H9 (cell line): ENCODE results near the gene ABCB11. TPM values are rescaled to one million over a fixed set of nuclear protein-coding genes. Genes with fewer than 3 reads are reported as not detected.

Source experiments
- DNase-seq: peaks from one replicate; pipeline ENCODE4 v3.0.0-alpha.2; 2017
- H2AFZ ChIP-seq: one replicate; pipeline ENCODE4 v1.6.1; 2013; ENCODE audit warnings: mild to moderate bottlenecking, low read length, control low read depth, moderate library complexity
- H2AK5ac ChIP-seq: 2 replicates; pipeline ENCODE4 v1.6.1; 2013; ENCODE audit warnings: low read length, control low read depth, mixed read lengths; ENCODE audit not compliant: insufficient read length
- H2BK120ac ChIP-seq: one replicate; pipeline ENCODE4 v1.6.1; 2013; ENCODE audit warnings: low read depth, mild to moderate bottlenecking, low read length, control low read depth, inconsistent platforms; ENCODE audit not compliant: poor library complexity, severe bottlenecking
- H2BK12ac ChIP-seq: 2 replicates; pipeline ENCODE4 v1.6.1; 2013; ENCODE audit warnings: low read length, control low read depth, mixed read lengths, low read depth; ENCODE audit not compliant: insufficient read length
- H2BK15ac ChIP-seq: 2 replicates; pipeline ENCODE4 v1.6.1; 2013; ENCODE audit warnings: low read depth, low read length, control low read depth
- H2BK20ac ChIP-seq: one replicate; pipeline ENCODE4 v1.6.1; 2013; ENCODE audit warnings: low read depth, mild to moderate bottlenecking, low read length, control low read depth, inconsistent platforms; ENCODE audit not compliant: poor library complexity, severe bottlenecking
- H2BK5ac ChIP-seq: 2 replicates; pipeline ENCODE4 v1.6.1; 2013; ENCODE audit warnings: low read length, control low read depth, mixed read lengths; ENCODE audit not compliant: insufficient read length
- H3K14ac ChIP-seq: 2 replicates; pipeline ENCODE4 v1.6.1; 2013; ENCODE audit warnings: low read length, control low read depth; ENCODE audit not compliant: insufficient read depth
- H3K18ac ChIP-seq: 2 replicates; pipeline ENCODE4 v1.6.1; 2013; ENCODE audit warnings: low read depth, mild to moderate bottlenecking, mixed read lengths, low read length, control low read depth; ENCODE audit not compliant: insufficient read length
- H3K23ac ChIP-seq: 2 replicates; pipeline ENCODE4 v1.6.1; 2013; ENCODE audit warnings: low read length, control low read depth, mixed read lengths, low read depth; ENCODE audit not compliant: insufficient read length
- H3K23me2 ChIP-seq: 2 replicates; pipeline ENCODE4 v1.6.1; 2013; ENCODE audit warnings: low read depth, mild to moderate bottlenecking, mixed read lengths, low read length, control low read depth; ENCODE audit not compliant: insufficient read length, poor library complexity, severe bottlenecking
- H3K27ac ChIP-seq: 2 replicates; pipeline ENCODE4 v1.5.1; 2013; ENCODE audit warnings: low read length, control low read depth, mixed read lengths, low read depth; ENCODE audit not compliant: insufficient read length
- H3K27me3 ChIP-seq: 2 replicates; pipeline ENCODE4 v1.6.1; 2013; ENCODE audit warnings: low read length, control low read depth, inconsistent platforms; ENCODE audit not compliant: insufficient read depth
- H3K4ac ChIP-seq: 2 replicates; pipeline ENCODE4 v1.6.1; 2013; ENCODE audit warnings: low read depth, mild to moderate bottlenecking, control low read depth, inconsistent platforms, low read length, moderate library complexity
- H3K4me1 ChIP-seq: 2 replicates; pipeline ENCODE4 v1.6.1; 2013; ENCODE audit warnings: low read length, control low read depth, inconsistent platforms; ENCODE audit not compliant: insufficient read depth
- H3K4me2 ChIP-seq: 2 replicates; pipeline ENCODE4 v1.6.1; 2013; ENCODE audit warnings: low read length, control low read depth, mixed read lengths; ENCODE audit not compliant: insufficient read length, insufficient read depth
- H3K56ac ChIP-seq: 2 replicates; pipeline ENCODE4 v1.6.1; 2013; ENCODE audit warnings: low read depth, mild to moderate bottlenecking, mixed read lengths, low read length, control low read depth; ENCODE audit not compliant: insufficient read length
- H3K79me1 ChIP-seq: 2 replicates; pipeline ENCODE4 v1.6.1; 2013; ENCODE audit warnings: low read depth, mild to moderate bottlenecking, moderate library complexity, low read length, control low read depth, inconsistent platforms; ENCODE audit not compliant: insufficient read depth, poor library complexity, severe bottlenecking
- H3K79me2 ChIP-seq: 2 replicates; pipeline ENCODE4 v1.6.1; 2013; ENCODE audit warnings: low read length, control low read depth, inconsistent platforms; ENCODE audit not compliant: insufficient read depth
- H3K9ac ChIP-seq: 2 replicates; pipeline ENCODE4 v1.6.1; 2013; ENCODE audit warnings: low read length, control low read depth, mixed read lengths; ENCODE audit not compliant: insufficient read length; ENCODE audit errors: extremely low read depth
- H3K9me3 ChIP-seq: one replicate; pipeline ENCODE4 v1.6.1; 2013; ENCODE audit warnings: low read depth, low read length, inconsistent platforms; ENCODE audit not compliant: control insufficient read depth
- H3T11ph ChIP-seq: one replicate; pipeline ENCODE4 v1.6.1; 2013; ENCODE audit warnings: mild to moderate bottlenecking, low read length, control low read depth, inconsistent platforms
- H4K20me1 ChIP-seq: one replicate; pipeline ENCODE4 v1.6.1; 2013; ENCODE audit not compliant: control insufficient read depth, insufficient read length, insufficient read depth
- H4K5ac ChIP-seq: 2 replicates; pipeline ENCODE4 v1.6.1; 2013; ENCODE audit warnings: low read depth, mild to moderate bottlenecking, mixed read lengths, low read length, control low read depth; ENCODE audit not compliant: insufficient read length
- H4K8ac ChIP-seq: replicated peaks from 2 replicates; pipeline ENCODE4 v1.6.1; 2013; ENCODE audit warnings: low read length, control low read depth, mixed read lengths, low read depth; ENCODE audit not compliant: insufficient read length
- H4K91ac ChIP-seq: 2 replicates; pipeline ENCODE4 v1.6.1; 2013; ENCODE audit warnings: low read depth, mild to moderate bottlenecking, moderate library complexity, mixed read lengths, low read length, control low read depth; ENCODE audit not compliant: insufficient read length
- H3K27ac Mint-ChIP-seq, 3 experiments: 2 replicates in 2 of 3; 3 replicates in 1 of 3; pipeline ENCODE4 v1.8.0; 2020 to 2021; ENCODE audit warnings: mixed read lengths in 3 of 3, mild to moderate bottlenecking in 1 of 3, moderate library complexity in 1 of 3
- H3K27me3 Mint-ChIP-seq: 2 replicates; pipeline ENCODE4 v1.8.0; 2021; ENCODE audit warnings: low read depth, mild to moderate bottlenecking, moderate library complexity, mixed read lengths
- H3K36me3 Mint-ChIP-seq, 3 experiments: 2 replicates in 2 of 3; 3 replicates in 1 of 3; pipeline ENCODE4 v1.8.0; 2020 to 2021; ENCODE audit warnings: low read depth in 3 of 3, mixed read lengths in 3 of 3; ENCODE audit not compliant: insufficient read depth in 1 of 3
- H3K4me1 Mint-ChIP-seq, 2 experiments: 2 replicates each; pipeline ENCODE4 v1.8.0; 2020; ENCODE audit warnings: mixed read lengths in 2 of 2
- H3K4me3 Mint-ChIP-seq, 2 experiments: 2 replicates in 1 of 2; 3 replicates in 1 of 2; pipeline ENCODE4 v1.8.0; 2020 to 2021; ENCODE audit warnings: mild to moderate bottlenecking in 2 of 2, mixed read lengths in 2 of 2, moderate library complexity in 1 of 2
- H3K9me3 Mint-ChIP-seq, 2 experiments: 2 replicates in 1 of 2; 3 replicates in 1 of 2; pipeline ENCODE4 v1.8.0; 2020; ENCODE audit warnings: mild to moderate bottlenecking in 2 of 2, mixed read lengths in 2 of 2, moderate library complexity in 1 of 2
- total RNA-seq: library from RNA; stranded (reverse); gene quantifications from 2 replicates; pipeline ENCODE4 v1.2.1, GENCODE V29; 2021
- TF ChIP-seq, protein P1 (sequence below): fragments of 200-600 bp; sonication (generic); conservative IDR thresholded peaks from 3 replicates; pipeline ENCODE4 v1.8.0; 2021; ENCODE audit warnings: antibody characterized with exemption, mild to moderate bottlenecking

ABCB11 gene
- total RNA-seq, 1 experiment from 2014 or later, result not detected

GRCh38 chr2:168894720-168895119 is 136.4 kb downstream of the ABCB11 start:
- H3K4me2 ChIP-seq, result no peak overlapping the region
- H2BK20ac ChIP-seq, result no peak overlapping the region
- H4K5ac ChIP-seq, result no peak overlapping the region
- H3K14ac ChIP-seq, result no peak overlapping the region
- no peak overlapping the region for H3K4me3 Mint-ChIP-seq
- H3K18ac ChIP-seq, result no peak overlapping the region
- H3K9me3 ChIP-seq, result no peaks in the 10 kb centered on the region
- TF ChIP-seq, protein P1, sequence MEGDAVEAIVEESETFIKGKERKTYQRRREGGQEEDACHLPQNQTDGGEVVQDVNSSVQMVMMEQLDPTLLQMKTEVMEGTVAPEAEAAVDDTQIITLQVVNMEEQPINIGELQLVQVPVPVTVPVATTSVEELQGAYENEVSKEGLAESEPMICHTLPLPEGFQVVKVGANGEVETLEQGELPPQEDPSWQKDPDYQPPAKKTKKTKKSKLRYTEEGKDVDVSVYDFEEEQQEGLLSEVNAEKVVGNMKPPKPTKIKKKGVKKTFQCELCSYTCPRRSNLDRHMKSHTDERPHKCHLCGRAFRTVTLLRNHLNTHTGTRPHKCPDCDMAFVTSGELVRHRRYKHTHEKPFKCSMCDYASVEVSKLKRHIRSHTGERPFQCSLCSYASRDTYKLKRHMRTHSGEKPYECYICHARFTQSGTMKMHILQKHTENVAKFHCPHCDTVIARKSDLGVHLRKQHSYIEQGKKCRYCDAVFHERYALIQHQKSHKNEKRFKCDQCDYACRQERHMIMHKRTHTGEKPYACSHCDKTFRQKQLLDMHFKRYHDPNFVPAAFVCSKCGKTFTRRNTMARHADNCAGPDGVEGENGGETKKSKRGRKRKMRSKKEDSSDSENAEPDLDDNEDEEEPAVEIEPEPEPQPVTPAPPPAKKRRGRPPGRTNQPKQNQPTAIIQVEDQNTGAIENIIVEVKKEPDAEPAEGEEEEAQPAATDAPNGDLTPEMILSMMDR, result no peak
- no peak overlapping the region for H2BK120ac ChIP-seq
- peaks cover 0 to 2% (median 0%) of the 10 kb centered on the region in 3 experiments; a peak in 1 of 7 replicates for H3K36me3 Mint-ChIP-seq
- no peak overlapping the region for H4K8ac ChIP-seq
- no peaks in the 10 kb centered on the region for H3K79me1 ChIP-seq
- H3K27ac Mint-ChIP-seq, result no peak overlapping the region
- peaks cover 3% of the 10 kb centered on the region for H3K23me2 ChIP-seq
- H2AFZ ChIP-seq, result no peak overlapping the region
- no peak overlapping the region for H3T11ph ChIP-seq
- no peak overlapping the region for H3K9ac ChIP-seq
- no peak overlapping the region for H2AK5ac ChIP-seq
- H3K56ac ChIP-seq, result no peak overlapping the region
- no peaks in the 10 kb centered on the region for H4K20me1 ChIP-seq
- no peak overlapping the region for H3K23ac ChIP-seq
- H3K9me3 Mint-ChIP-seq, result no peaks in the 10 kb centered on the region
- H3K4me1 Mint-ChIP-seq, result peaks cover 5 to 8% of the 10 kb centered on the region in 2 experiments; a peak in 3 of 4 replicates
- H3K27me3 ChIP-seq, result no peaks in the 10 kb centered on the region; the same call in 1 of the 2 replicates
- no peak for DNase-seq
- no peak overlapping the region for H3K4ac ChIP-seq
- H3K79me2 ChIP-seq, result no peaks in the 10 kb centered on the region
- no peak overlapping the region for H3K27ac ChIP-seq
- no peak overlapping the region for H2BK5ac ChIP-seq
- no peak overlapping the region for H2BK15ac ChIP-seq
- peaks cover 13% of the 10 kb centered on the region for H3K27me3 Mint-ChIP-seq
- no peaks in the 10 kb centered on the region for H3K4me1 ChIP-seq
- no peak overlapping the region for H4K91ac ChIP-seq
- H2BK12ac ChIP-seq, result no peak overlapping the region
